ENCODE results near the gene CADPS2.

Gene CADPS2

GRCh38 chr7:122415510-122415909 is 470.8 kb downstream of the CADPS2 start:
- no peak for DNase-seq (ENCODE audit: low read depth)
- TF ChIP-seq CTCF (IDR thresholded peaks at IDR 0.05; ENCODE audit: control insufficient read depth, extremely low read depth, insufficient read depth), result no peak

GRCh38 chr7:122413339-122413738 is 472.9 kb downstream of the CADPS2 start:
- no peak for TF ChIP-seq CTCF (IDR thresholded peaks at IDR 0.05; ENCODE audit: control insufficient read depth, extremely low read depth, insufficient read depth)
- no peak for DNase-seq (ENCODE audit: low read depth)

More at GRCh38 chr7:122415510-122415909, 470.8 kb downstream of the CADPS2 start:
- no peak overlapping the region for H3K4me3 ChIP-seq (ENCODE audit: low read depth, low read length)

GRCh38 chr7:122412883-122413282 is 473.4 kb downstream of the CADPS2 start:
- H3K4me3 ChIP-seq (ENCODE audit: low read depth, low read length), result no peak overlapping the region
- no peak for TF ChIP-seq CTCF (IDR thresholded peaks at IDR 0.05; ENCODE audit: control insufficient read depth, extremely low read depth, insufficient read depth)
- DNase-seq (ENCODE audit: low read depth), result no peak

More at GRCh38 chr7:122413339-122413738, 472.9 kb downstream of the CADPS2 start:
- no peak overlapping the region for H3K4me3 ChIP-seq (ENCODE audit: low read depth, low read length)

- H3K4me3 ChIP-seq (ENCODE audit: low read depth, low read length), result no peak overlapping the region
- TF ChIP-seq CTCF (IDR thresholded peaks at IDR 0.05; ENCODE audit: control insufficient read depth, extremely low read depth, insufficient read depth), result no peak
- no peak for DNase-seq (ENCODE audit: low read depth)
Observed at GRCh38 chr7:122412441-122412840, 473.8 kb downstream of the CADPS2 start.

GRCh38 chr7:122407195-122407594 is 479.1 kb downstream of the CADPS2 start:
- no peak overlapping the region for H3K4me3 ChIP-seq (ENCODE audit: low read depth, low read length)
- no peak for TF ChIP-seq CTCF (IDR thresholded peaks at IDR 0.05; ENCODE audit: control insufficient read depth, extremely low read depth, insufficient read depth)
- no peak for DNase-seq (ENCODE audit: low read depth)

- H3K4me3 ChIP-seq (ENCODE audit: low read depth, low read length), result no peak overlapping the region
- DNase-seq (ENCODE audit: low read depth), result no peak
- TF ChIP-seq CTCF (IDR thresholded peaks at IDR 0.05; ENCODE audit: control insufficient read depth, extremely low read depth, insufficient read depth), result no peak
Observed at GRCh38 chr7:122403113-122403512, 483.1 kb downstream of the CADPS2 start.

- TF ChIP-seq CTCF (IDR thresholded peaks at IDR 0.05; ENCODE audit: control insufficient read depth, extremely low read depth, insufficient read depth), result no peak
- no peak for DNase-seq (ENCODE audit: low read depth)
- no peak overlapping the region for H3K4me3 ChIP-seq (ENCODE audit: low read depth, low read length)
Observed at GRCh38 chr7:122402235-122402634, 484.0 kb downstream of the CADPS2 start.

All from LNCaP clone FGC (cell line).